GM12872 (cell line): ENCODE measurements around the gene COMMD4.

Experiments
- CTCF ChIP-seq: IDR thresholded peaks from 3 replicates; pipeline ENCODE4 v1.5.1; 2011; ENCODE audit warnings: low read depth, mild to moderate bottlenecking, low read length, moderate library complexity; ENCODE audit not compliant: insufficient read depth

Gene COMMD4

GRCh38 chr15:75348562-75349350 lies 12.9 kb downstream of the COMMD4 start:
- no peak for TF ChIP-seq CTCF

- TF ChIP-seq CTCF, result no peak
Observed at GRCh38 chr15:75349851-75350588, 14.2 kb downstream of the COMMD4 start.

GRCh38 chr15:75350601-75351361 lies 14.9 kb downstream of the COMMD4 start:
- TF ChIP-seq CTCF, result no peak

GRCh38 chr15:75352186-75353080 lies 16.6 kb downstream of the COMMD4 start:
- no peak for TF ChIP-seq CTCF

- TF ChIP-seq CTCF, result no peak
Observed at GRCh38 chr15:75353604-75354003, 17.7 kb downstream of the COMMD4 start.

- no peak for TF ChIP-seq CTCF
Observed at GRCh38 chr15:75354454-75354853, 18.6 kb downstream of the COMMD4 start.

GRCh38 chr15:75355369-75355768 lies 19.5 kb downstream of the COMMD4 start:
- no peak for TF ChIP-seq CTCF
